CD4-positive, alpha-beta T cell treated with Interleukin-4 for 1 hour (primary cell): ENCODE measurements around the gene CEP63.

ENCODE experiments used
- DNase-seq, 2 donors: peaks; one replicate each; pipeline ENCODE4 v3.0.0-alpha.2; 2020 to 2022

Gene CEP63

DNA sequence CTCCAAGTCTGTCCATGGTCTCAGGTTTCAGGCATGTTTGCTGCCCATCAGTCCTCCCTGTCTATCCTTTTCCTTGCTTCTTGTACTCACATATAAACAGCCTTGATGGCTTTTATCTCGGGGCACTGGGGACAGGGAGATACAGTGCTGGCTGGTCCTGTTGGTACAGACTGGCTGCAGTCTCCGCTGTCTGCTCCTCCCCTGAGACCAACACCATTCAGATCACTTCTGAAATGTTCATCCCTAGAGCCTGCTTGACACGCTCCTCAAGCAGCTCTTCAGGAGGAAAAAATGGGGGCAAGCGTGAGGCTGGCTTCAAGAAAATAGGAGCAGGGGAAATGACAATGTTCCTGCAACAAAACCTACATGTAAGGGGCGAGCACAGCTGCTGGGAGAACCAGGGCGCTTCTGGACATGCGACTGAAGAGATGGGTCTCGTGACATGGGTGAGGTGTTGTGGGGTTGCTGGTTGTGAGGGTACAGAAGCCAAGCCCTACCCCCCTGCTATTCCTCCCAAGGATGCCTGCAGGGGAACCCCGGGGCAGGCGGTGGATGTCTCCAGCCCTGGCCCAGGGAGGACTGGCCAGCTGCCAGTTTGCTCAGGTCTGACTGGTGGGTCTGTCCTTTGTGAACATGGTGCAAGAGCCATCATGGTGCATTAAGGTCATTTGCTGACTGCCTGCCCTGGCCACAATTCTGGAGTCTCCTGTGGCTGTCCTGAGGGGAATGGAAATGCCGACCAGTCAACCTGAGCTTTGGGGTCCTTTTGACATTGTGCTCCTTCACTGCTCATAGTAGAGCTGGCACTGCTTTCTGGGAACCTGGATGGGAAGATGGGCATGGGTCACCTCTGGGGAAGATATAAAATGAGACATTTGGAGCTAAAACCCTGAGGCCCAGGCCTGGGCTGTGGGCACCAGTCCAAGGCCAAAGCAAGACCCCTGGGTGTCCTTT is 124.9 kb downstream of the CEP63 start:
- no peak for DNase-seq

DNA sequence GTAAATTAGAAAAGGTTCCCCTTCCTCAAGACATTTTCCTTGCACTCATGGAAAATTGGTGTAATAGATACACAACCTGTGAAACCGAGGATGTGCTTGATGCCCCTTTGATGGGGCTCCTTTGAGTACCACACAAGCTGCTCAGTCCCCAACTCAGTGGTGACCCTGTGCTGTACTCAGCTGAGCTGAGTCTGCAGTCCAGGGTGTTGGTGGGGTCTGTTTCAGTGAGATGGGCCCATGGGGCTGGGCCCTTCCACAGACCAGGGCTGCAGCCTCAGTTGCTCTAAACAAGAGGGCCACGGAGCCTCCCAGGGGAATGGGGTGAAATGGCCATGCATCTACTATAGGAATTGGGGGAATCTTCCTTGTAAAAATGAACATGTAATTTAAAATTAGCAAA is 125.7 kb downstream of the CEP63 start:
- no peak for DNase-seq

DNA sequence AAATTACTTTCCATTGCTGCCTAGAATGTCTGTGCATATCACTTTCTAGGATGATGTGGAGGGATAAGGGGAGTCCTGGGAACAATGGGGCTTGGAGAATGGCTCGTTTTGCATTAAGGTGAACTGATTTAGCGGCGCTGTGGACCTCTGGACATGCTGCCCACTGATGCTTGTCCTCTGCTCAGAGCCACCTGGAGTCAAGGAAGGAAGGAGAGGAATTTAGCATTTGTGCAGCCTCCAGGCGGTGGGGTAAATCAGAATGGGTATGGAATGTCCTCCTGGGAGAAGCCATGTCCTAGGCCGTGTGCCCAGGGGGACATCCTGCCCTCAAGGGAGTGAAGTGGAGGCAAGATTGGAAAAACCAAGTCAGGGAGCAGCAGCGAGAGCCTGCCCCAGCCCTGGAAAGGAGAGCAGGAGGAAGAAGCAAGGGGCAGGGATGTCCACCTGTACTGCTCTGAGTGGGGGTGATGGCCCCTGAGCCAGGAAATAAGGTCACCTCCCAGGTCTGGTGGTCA is 127.2 kb downstream of the CEP63 start:
- no peak for DNase-seq

DNA sequence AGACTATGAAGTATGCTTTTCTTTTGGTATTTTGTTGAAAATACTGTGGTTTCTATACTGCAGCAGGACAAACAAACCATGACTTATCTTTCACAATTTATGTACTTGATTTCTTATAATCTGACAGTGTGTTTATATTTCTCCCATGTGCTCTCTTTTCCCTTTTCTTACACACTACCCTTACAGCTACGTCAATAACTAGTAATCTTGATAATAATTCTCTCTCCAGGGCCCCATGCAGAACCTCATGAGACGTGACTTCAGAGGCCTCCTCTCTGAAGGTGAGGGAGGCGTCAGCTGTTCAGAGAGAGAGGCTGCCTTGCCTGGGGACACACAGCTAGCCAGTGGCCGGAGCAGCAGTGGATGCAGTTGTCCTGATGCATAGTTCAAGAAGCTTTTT is 129.1 kb downstream of the CEP63 start:
- DNase-seq = no peak

DNA sequence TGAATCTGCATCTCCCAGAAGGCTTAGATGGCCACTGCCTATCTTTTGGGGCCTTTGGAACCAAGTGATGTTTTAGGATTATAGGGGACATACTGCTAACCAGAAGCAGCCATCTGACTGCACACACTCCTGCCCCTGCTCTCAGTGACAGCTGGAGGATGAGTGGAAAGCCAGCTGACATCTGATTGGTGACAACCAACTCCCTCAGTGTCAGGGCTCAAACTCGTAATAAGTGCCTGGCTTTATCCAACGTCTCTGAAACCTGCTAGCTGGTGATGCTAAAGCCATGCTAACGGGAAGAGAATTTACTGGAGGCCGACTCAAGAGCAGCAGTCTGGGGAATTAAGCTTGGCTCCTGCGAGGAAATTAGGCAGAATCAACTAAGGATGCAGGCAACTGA is 129.9 kb downstream of the CEP63 start:
- no peak for DNase-seq

DNA sequence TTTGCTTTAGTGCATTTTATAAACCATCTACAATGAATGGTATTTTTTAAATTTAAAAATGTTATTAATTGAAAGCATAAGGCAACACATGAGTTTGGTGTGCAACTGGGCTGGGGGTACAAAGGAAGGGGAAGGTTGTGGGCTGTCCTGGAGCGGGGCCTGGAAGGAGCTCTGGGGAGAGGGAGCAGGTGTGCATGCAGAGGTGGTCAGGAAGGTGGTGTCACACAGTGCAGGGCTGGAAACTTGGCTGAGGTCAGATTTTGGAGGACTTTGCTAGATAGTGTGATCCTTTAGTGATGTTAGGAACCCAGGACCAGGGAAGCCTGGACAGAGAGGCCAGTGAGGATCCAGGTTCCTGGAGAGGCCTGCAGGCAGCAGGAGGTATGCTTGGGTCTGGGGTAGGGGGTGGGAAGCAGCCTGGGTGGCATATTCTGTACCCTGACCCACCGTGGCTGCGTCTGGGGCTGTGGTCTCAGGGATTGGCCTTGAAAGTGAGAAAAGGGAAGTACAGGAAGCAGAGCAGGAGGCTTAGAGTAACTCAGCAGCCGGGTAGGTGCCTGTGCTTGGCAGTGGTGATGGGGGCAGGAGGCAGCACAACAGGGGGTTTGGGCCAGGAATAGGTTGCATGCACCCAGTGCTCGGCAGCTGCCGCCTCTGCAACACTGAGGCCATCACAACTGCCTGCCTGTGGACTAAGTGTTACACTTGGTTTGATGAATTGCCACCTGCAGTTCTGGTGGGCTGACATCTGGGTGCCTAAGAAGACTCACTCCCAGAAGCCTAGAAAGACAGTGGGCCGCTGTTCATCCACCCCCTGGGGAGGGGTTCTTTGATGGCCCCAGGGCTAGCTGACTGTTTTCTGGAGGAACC is 132.0 kb downstream of the CEP63 start:
- no peak for DNase-seq

DNA sequence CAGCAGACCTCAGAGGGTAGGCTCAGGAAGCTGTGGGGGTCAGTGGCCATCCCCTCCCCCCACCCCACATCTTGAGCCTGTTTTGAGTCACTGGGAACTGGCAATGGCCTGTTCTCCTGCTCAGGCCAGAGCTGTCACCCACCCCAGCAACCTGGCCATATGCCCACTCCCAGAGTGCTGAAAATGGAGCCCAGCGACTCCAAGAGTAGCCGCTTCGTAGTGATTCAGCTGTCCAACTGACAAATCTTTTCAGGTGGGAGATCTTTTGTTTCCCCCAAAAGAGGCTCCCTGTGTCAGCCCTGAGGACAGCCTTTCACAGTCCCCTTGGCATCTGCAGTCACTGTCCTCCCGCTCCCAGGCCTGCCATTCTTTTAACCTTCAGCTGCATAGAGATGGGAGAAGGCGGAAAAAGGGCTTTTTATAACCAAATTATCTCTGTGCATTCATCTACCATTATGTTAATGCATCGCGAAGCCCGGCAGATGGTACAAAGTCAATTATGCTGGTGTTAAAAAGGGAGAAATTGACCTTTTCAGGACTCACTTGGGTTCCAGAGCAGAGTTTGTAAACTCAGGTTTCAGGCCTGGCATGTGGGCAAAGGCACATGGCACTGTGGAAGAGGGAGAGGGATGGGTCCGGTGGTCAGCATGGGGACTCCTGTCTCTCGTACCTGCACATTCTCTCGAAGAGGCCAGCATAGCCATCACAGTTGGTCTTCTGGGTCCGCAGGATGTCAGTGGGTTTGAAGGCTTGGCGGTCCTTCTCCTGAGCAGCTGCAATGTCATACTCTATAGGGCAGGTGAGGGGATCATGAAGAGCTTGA is 132.8 kb downstream of the CEP63 start:
- no peak for DNase-seq

DNA sequence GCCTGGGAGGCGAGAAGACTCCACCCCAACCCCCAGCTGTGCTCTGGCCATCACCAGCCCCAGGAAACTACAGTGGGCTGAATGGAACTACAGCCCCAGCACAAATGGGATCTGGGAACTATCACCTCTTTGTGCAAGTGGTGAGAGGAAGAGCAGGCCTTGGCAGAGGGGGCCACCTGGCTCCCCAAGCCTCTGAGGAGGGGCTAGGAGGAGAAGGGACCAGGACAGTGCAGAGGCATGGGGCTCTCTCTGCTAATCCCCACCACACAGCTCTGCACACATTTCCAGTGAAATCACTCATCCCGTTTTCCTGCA is 133.4 kb downstream of the CEP63 start:
- no peak for DNase-seq

DNA sequence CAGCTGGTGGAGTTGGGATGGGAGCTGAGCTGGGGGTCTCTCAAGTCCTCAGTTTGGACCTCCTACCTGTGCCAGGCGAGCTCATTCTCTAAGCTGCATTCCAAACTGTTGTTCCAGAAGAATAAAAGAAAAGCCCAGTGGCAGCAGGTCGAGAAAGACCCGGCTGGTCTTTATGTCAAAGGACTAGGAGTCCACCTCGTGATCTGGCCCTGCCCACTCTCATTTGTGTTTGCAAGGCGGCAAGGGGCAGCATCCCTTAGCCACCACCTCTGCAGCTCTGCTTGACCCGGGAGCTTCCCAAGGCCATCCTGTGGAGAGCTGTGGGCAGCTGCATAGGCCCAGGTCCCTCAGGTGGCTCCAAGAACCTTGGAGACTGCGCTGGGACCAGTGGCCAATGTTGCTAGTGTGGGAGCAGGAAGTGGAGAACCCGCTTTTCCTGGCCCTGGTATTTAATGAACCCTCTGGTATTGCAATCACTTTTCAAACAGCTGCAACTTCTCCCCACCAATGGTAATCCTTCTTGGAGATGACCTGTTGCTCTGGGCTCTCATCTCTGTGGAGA is 134.1 kb downstream of the CEP63 start:
- no peak for DNase-seq

DNA sequence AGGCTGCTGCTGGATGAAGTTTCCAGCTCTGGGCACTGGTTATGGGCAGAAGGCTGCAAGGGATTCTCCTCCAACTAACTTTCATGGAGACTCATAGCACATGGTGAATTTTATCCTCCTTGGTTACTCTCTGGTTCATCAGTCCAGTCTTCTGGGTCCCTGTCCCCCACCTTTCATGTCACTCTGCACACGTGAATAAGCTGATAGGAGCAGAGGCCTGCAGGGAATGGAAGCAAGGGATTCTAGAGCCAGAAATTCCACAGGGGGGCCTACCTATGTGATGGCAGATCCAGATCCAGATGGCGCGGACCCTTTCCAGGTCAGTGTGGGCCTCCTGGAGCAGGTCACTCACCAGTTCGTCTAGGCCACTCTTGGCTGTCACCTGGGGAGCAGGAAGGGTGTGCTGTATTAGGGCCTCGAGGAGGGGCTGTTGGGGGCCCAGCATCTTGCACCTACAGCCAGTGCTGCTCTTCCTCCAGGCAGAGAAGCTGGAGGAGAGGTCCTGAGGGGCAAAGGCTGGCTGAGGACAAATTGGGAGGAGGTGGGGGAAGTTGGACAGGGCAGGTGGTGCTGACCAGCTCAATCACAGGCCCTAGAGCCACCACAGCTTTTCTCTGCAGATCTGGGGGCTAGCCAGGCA is 134.7 kb downstream of the CEP63 start:
- no peak for DNase-seq

DNA sequence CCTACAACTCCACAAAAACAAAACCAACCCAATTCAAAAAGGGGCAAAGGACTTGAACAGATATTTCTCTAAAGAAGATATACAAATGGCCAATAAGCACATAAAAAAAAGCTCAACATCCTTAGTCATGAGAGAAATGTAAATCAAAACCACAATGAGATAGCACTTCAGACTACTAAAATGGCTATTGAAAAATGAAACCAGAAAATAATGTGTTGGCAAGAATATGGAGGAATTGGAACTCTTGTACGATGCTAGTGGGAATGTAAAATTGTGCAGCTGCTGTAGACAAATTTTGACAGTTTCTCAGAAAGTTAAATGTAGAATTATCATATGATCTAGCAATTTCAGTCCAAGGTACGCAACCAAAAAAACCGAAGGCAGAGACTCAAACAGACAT is 136.0 kb downstream of the CEP63 start:
- no peak for DNase-seq

DNA sequence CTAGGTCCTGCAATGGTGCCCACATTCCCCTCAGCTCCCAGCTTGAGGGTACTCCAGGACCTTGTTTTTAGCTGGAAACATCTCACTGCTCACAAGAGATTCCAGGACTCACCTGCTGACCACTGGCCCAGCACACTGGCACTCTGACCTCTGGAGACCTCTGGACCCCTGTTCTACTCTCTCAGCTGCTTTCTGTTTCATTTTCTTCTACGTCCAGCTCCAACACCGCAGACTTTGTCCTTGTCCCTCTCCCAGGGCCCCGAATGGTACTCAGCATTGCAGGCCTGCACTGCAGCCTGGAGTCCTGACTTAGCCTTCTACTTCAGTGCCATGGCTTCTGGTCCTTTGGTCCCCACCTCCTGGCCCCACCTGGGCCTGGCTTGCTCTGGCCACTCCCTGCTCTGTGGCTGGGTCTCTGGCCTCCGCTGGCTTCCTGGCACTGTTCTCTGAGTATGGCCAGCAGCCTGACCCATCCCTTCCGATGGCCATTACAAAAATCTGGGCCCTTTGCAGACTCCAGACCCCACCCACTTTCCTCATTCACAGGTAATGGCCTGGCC is 137.0 kb downstream of the CEP63 start:
- DNase-seq = no peak

DNA sequence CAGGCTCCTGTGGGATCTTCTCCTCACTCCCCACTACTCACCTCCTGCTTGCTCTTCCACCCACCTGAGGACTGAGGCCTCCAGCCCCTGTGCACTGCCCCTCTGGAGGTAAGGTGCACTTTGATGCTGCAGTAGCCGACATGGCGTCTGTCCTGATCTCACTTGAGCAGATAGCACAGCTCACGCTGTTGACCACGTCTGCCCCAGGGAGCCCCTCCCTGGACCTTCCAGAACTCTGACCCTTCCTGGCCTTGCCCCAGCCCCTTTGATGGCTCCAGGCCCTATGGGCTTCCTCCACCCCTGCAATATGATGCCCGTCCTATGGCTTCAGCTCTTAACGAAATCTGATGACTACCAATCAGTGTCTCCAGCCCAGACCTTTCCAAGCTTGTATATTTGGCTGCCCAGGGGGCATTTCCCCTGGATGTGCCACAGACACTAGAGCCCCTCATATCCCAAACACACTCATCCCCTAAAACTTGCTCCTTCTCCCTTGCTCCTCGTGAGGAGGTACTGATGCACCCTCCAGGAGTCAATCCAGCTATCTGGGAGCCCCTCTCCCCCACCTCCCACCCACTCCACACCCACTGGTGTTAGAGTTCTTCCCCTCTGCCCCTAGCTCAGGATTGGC is 137.9 kb downstream of the CEP63 start:
- DNase-seq = no peak
